Limb (tissue), 2 donors: ENCODE results near the gene SNAP23.

Experiments
- DNase-seq, 2 donors: peaks; one replicate each; pipeline ENCODE4 v3.0.0-alpha.2; 2016; ENCODE audit errors: extremely low spot score in 2 of 2

SNAP23 gene

GRCh38 chr15:42495361-42496212 lies at the start of gene SNAP23:
Gene SNAP23, plus strand, starts transcription at chr15:42495634. Its CDS starts 16,213 bp downstream, at chr15:42511847.
- peak; percentile 93 to 94 for DNase-seq

DNA sequence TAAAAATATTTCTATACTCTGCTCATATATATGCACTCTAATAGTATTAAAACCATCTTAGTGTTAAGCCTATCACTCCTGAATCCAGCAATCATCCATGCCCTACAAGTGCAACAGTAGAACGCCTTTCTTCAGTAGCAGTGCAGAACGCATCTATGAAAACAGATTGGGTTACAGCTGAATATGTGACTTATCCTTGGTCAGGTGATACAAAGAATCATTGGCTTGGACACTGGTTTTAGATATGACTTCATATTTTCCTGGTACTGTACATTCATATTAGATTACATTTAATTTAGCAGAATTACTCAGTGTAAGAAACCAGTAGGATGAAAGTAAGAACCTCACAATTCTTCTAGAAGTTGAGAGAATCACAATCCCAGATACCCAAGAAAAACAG lies 47.8 kb upstream of the SNAP23 start:
- DNase-seq, result no peak

- DNase-seq, result no peak
These were observed 47.2 kb upstream of the SNAP23 start for GRCh38 chr15:42448281-42448680.

DNA sequence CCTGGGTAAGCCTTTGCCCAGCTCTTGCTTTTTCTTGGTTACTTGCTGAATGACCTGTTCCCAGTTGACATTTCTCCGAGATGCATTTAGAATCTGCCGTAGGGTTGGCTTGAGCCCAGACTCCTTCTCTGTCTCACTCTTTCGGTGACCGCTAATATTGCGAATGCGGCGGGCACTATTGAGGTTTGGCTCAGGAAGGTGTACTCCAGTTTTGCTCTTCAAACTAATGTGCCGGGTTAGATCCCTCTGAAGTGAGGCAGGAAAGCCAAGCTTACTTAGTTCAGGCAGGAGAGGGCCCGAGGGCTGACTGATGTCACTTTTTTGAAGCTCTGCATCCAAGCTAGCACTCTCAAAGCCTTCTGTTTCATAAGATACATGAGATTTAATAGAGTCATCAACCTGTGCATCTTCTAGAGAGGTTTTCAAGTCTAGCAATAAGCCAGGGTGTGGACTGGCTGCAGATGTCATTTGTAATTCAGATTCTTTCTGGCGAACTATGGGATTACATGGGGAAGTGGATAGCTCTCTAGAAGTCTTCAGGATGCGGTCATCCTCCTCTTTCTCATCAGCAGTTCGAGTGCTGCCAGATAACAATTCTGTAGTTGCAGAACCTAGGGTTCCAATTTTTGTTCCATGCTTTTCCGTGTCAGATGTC lies 45.5 kb upstream of the SNAP23 start:
- DNase-seq, result no peak

DNA sequence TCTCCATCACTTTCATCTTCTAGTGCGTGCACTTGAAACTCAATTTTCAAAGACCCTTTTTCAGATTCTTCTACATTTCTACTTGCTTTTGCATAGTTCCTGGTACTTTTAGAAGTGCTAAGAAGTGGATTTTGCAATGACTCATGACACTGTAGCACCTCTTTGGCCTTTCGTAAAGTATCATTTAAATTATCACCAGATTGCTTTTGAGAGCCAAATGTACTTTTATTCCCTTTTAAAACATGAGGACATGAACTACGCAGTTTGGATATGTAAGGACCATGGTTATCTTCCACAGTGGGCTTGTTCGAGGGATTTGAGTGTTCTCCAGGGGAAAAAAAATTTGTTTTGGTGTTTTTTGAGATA lies 45.0 kb upstream of the SNAP23 start:
- DNase-seq, result no peak

- DNase-seq, result no peak
These were observed 41.6 kb upstream of the SNAP23 start for GRCh38 chr15:42453826-42454225.

DNA sequence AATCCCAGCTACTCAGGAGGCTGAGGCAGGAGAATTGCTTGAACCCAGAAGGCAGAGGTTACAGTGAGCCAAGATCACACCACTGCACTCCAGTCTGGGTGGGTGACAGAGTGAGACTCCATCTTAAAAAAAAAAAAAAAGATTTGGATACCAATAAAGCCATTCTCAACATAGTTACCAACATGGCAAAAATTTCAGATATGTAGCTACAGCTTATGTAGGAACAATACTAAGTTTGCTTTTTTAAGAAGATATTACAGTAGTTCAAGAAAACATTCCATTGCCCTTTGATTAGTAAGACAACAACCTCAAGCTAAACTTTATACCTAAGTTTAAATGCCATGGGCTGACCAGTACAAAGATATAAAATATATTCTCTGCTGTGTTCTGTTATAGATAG lies 38.9 kb upstream of the SNAP23 start:
- DNase-seq, result peak in 1 of 2 donors; percentile 12

GRCh38 chr15:42456971-42457370 lies 38.5 kb upstream of the SNAP23 start:
- DNase-seq, result peak in 1 of 2 donors; percentile 38

- DNase-seq, result peak; percentile 87 to 97
These were observed 37.7 kb upstream of the SNAP23 start for GRCh38 chr15:42457445-42458442.

- DNase-seq, result no peak
These were observed 34.2 kb upstream of the SNAP23 start for GRCh38 chr15:42461261-42461660.

- no peak for DNase-seq
These were observed 29.7 kb upstream of the SNAP23 start for GRCh38 chr15:42465520-42466259.

GRCh38 chr15:42471002-42471401 lies 24.4 kb upstream of the SNAP23 start:
- no peak for DNase-seq

GRCh38 chr15:42474827-42475226 lies 20.6 kb upstream of the SNAP23 start:
- DNase-seq, result no peak

- no peak for DNase-seq
These were observed 12.7 kb upstream of the SNAP23 start for GRCh38 chr15:42482701-42483100.

GRCh38 chr15:42483677-42484076 lies 11.8 kb upstream of the SNAP23 start:
- DNase-seq, result no peak

GRCh38 chr15:42490291-42490670 lies 5.2 kb upstream of the SNAP23 start:
- DNase-seq, result peak in 1 of 2 donors; percentile 19

DNA sequence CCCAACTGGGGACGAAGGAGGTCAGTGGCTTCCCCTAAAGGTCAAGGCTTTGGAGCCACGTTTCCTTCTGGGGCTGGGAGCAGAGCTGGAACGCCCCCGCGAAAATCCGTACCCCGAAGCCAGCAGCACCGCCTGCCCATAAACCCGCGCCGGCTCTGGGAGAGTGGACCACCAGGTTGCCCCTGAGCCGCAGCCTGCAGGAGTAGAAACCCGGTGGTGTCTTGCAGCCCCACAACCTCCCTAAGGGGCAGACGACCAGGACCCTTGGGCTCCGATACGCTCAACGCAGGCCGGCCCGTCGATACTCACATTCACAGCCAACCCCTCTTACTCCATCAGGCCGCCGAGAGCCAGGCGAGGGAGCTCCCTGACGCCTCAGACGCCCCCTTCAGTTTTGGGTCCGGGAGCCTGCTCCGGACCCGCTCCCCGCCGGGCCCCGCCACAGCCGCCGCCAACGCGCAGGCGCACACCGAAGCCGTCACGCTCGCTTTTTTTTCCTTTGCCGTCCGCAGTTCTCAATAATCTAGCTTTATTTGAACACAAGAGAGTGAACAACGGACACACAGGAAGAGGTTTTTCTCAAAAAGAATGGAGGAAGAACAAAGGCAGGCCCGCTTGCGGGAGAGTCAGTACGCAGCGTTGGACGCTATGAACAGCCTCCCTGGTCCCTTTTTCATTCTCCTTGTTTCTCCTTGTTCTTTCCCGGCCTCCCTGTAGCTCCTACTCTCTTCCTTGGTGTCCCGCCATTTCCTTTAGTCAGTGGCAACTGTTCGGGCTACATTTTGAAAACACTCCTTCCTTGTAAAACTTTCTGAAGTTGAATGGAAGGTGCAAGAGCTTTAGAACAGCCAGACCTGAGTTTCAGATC lies 4.5 kb upstream of the SNAP23 start, which contains the start of gene ZNF106:
ZNF106 (minus strand) TSS at position 471 of the 868 bp plus-strand sequence. CDS start 18,852 bp downstream, outside the sequence.
- DNase-seq, result peak; percentile 94

- DNase-seq, result no peak
These were observed 3.8 kb upstream of the SNAP23 start for GRCh38 chr15:42491539-42492225.

DNA sequence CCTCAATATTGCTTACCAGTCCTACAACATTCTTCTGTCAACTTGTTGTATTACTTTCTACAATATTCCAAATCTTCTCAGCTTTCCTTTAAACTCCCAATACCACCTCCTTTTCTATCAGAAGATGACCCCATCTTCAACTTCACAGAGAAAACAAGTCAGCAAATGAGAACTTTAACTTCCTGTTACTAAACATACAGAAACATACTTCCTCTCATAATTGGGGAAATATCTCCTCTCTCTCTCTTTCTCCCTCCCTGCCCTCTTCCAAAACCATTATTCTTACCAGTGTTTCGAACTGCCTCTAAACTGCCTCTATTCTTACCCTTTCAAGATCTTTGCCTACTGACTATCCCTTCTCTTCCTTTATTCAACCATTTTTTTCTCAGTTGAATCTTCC lies 1.8 kb upstream of the SNAP23 start:
- no peak for DNase-seq
